Measurements from ENCODE around the gene RPS6KA5.

- TF ChIP-seq GLIS3 (CRISPR knock-in tag; IDR thresholded peaks at IDR 0.05) (no peak), TSHZ2 (CRISPR knock-in tag; IDR thresholded peaks at IDR 0.05) (no peak), ZFP3 (CRISPR knock-in tag; IDR thresholded peaks at IDR 0.05) (no peak), PATZ1 (CRISPR knock-in tag; IDR thresholded peaks at IDR 0.05; ENCODE audit: borderline replicate concordance) (no peak), CSRNP3 (CRISPR knock-in tag; IDR thresholded peaks at IDR 0.05) (no peak), ARNTL (CRISPR knock-in tag; IDR thresholded peaks at IDR 0.05; ENCODE audit: borderline replicate concordance, low read depth) (no peak), TOX (CRISPR knock-in tag; IDR thresholded peaks at IDR 0.05; ENCODE audit: borderline replicate concordance) (no peak), CREB5 (CRISPR knock-in tag; IDR thresholded peaks at IDR 0.05; ENCODE audit: low read depth) (no peak), SNAI2 (CRISPR knock-in tag; IDR thresholded peaks at IDR 0.05) (no peak), RARB (CRISPR knock-in tag; IDR thresholded peaks at IDR 0.05) (no peak), ZNF8 (CRISPR knock-in tag; IDR thresholded peaks at IDR 0.05) (no peak)
Observed at GRCh38 chr14:91075553-91075952, 15.1 kb upstream of the RPS6KA5 start.
